Muscle of arm (tissue), 12 donors: Measurements from ENCODE around the gene PLSCR3. TPM values are rescaled to one million over a fixed set of nuclear protein-coding genes. Genes with fewer than 3 reads are reported as not detected.

Experiments used
- DNase-seq: peaks from one replicate; pipeline ENCODE4 v3.0.0-alpha.2; 2013
- polyA plus RNA-seq, 12 donors: library from polyadenylated mRNA; unstranded; fragments of 120-200 nt; gene quantifications; one replicate each; pipeline ENCODE4 v1.2.1, GENCODE V29; 2013; ENCODE audit not compliant: insufficient read length in 12 of 12

Gene PLSCR3
- polyA plus RNA-seq, 12 donors: 19.8 to 52.1 (median 23.2) TPM; not detected in 1

DNA sequence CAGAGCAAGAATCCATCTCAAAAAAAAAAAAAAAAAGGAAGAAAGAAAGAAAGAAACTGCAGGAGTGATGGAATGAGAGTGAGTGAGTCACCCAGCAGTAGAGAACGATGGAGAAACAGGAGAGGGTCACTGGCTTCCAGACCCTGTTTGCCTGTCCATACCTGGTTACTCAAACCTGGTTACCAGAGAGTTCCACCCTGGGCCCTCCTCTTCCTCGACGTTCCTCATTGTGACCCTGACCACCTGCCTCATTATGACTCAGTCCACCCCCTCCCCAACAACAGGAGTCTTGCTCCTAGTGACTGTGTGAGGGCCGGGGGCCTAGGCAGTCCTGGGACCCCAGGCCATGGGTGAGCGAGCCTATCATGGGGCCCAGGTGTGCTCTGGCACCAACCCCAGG is 34.2 kb upstream of the PLSCR3 start, which contains the start of gene SPEM3:
TSS of gene SPEM3 (plus strand) at position 301 of the 400 bp plus-strand sequence. CDS start at position 347, 46 bp downstream.
- no peak for DNase-seq

DNA sequence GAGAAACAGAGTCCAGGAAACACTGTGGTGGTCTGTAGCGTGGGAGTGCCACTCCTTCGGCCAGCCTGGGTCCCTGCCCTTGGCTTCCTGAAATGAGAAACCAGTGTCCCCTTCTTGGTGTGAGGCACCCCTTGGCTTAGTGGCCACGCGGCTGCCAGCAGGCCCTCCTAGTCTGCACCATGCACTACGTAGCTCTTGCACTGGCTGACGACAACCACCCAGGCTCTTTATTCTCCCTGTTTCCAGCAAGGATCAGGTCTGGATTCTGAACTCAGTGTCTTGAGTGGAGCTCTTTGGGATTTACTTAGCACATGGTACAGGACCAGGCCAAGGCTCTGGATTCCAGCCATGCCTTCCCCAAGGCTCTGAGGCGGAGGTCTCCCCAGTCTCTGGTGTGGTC is 33.2 kb upstream of the PLSCR3 start:
- DNase-seq: no peak

DNA sequence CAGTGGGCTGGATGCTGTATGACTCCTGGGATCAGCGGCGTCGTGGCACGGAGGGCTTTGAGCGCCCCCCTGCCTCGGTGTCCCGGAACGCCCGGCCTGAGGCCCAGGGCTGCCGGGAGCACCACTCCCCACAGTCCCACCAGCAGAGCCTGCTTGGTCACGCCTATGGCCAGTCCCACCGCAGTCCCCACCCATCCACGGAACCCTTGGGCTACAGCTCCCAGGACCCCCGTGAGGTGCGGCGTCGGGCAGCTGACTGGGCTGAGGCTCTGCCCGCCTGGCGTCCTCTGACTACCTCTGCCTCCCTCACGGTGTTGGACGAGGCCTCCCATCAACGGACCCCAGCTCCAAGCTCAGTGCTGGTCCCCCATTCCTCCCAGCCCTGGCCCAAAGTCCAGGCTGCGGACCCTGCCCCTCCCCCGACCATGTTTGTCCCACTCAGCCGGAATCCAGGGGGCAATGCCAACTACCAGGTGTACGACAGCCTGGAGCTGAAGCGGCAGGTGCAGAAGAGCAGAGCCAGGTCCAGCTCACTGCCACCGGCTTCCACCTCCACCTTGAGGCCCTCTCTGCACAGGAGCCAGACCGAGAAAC is 32.7 kb upstream of the PLSCR3 start:
- DNase-seq: no peak

DNA sequence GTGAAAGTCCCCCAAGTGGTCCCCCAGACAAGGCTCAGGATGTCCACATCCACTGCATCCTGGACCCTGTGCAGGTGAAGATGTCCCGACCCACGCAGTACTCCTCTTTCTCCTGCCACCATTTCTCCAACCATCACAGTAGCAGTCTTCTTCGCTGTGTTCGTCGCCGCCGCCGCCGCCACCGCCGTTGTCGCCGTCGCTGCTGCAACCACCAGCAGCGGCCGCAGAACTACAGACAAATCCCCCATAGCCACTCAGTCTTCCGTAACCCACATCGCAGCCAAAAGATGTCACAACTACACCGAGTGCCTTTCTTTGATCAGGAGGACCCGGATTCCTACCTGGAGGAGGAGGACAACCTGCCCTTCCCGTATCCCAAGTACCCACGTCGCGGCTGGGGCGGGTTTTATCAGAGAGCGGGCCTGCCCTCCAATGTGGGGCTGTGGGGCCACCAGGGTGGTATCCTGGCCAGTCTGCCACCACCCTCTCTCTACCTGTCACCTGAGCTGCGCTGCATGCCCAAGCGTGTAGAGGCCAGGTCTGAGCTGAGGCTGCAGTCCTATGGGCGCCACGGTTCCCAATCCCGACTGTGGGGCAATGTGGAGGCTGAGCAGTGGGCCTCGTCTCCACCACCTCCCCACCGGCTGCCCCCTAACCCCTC is 32.0 kb upstream of the PLSCR3 start:
- DNase-seq: no peak

- DNase-seq: no peak
These were observed 31.4 kb upstream of the PLSCR3 start for GRCh38 chr17:7425756-7426155.

DNA sequence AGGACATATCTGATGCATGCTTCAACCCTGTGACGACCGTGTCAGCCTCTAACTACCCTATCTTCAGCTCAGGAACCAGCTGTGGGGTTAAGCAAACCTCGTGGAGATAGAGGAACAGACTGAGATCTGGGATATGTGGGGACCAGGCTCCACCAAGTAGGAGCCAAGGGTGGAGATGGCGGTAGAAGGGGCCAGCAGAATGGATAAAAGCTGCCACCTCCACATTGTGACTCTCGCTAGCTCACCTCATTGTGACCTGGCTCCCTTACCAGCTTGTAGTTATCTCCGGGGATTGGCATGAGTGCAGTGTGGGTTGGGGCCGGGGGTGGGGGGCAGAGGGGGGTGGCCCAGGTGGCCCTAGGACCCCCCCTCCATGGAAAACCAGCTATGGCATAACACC is 31.0 kb upstream of the PLSCR3 start, which contains the start of gene SPEM2:
TSS of gene SPEM2 (plus strand) at position 301 of the 400 bp plus-strand sequence. CDS start at position 374, 73 bp downstream.
- no peak for DNase-seq

DNA sequence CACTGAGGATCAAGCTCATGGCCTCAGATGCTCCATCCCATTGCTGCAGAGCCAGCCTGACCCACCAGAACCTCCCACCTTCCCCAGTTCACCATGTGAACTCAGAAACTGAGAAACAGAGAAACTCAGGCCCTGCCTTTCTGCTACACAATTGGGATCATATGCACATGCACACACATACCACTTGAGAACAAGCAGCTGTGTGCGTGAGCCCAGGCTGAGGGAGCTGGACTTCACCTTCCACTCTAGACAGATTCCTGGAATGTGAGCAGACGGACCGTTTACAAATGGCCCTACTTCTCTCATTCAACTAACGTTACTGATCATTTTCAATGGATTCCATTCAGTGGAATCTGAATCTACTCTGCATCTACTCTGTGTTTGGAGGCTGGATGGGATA is 29.4 kb upstream of the PLSCR3 start:
- DNase-seq: no peak

GRCh38 chr17:7421186-7421585 is 26.9 kb upstream of the PLSCR3 start:
- no peak for DNase-seq

DNA sequence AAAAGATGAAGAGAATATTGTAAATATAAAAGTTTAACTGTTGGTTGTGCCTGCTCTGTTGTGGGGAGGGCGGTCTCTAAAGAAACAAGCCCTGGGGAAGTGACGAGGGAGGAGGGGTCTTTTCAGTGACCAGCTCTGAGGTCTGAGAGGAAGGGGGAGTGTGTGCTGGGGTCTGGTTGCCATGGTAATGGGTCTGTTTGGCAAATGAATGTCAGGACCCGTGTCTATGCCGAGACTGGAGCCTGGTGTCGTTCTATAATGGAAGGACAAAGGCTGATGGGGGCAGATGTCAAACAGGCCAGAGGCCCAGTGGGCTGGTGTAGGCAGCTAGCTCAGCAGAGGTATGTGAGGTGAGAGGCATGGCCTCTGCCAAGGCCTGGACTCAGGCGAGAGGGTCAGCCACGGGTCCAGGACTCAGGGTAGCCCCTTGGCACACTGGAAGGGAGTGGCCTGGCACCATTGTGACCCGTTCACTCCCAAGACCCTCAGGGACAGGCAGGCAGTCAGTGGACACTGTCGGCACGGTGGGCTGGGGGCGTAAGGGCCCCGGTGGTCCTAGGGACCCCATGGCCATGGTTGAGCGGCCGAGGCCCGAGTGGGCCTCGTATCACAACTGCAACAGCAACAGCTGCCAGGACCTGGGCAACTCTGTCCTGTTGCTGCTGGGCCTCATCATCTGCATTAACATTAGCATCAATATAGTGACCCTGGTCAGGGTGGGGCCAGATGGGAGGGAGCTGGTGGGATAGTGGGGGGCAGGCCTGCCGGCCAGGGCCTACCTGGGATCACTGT is 25.7 kb upstream of the PLSCR3 start, which contains the start of gene SPEM1:
TSS of gene SPEM1 (plus strand) at position 506 of the 792 bp plus-strand sequence. CDS start at position 567, 61 bp downstream.
- no peak for DNase-seq

- no peak for DNase-seq
These were observed 24.3 kb upstream of the PLSCR3 start for GRCh38 chr17:7418472-7419152.

GRCh38 chr17:7417056-7417655 is 22.8 kb upstream of the PLSCR3 start:
- no peak for DNase-seq

DNA sequence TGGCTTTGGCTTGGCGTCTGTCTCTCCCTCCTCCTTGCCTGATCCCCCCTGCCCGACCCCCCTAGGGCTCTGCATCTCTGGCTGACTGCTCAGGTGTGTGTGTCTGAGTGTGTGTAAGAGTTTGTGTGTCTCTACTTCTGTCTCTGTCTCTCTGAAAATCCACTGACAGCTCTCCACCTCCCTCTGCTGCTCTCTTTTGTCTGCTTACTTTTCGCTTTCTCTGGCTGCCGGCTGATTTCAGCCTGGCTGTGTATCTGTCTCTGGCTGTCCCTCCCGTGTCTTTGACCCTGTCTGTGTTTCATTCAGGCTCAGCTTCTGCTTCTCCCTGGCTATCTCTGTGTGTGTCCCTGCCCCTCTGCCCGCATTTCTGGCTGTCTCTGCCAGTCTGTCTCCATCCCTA is 22.0 kb upstream of the PLSCR3 start:
- DNase-seq: no peak

- no peak for DNase-seq
These were observed 21.5 kb upstream of the PLSCR3 start for GRCh38 chr17:7415784-7416183.

DNA sequence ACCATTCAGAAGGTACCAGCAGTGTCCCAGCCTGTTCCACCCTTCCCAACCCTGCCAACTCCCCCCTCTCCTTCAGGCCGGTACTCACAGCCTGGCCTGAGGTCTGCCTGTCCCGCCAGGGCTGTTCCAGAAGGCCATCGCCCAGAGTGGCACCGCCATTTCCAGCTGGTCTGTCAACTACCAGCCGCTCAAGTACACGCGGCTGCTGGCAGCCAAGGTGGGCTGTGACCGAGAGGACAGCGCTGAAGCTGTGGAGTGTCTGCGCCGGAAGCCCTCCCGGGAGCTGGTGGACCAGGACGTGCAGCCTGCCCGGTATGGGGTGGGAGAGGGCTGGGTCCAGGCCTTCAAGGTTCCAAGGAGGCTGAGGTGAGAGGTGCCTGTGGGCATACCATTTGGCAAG is 20.5 kb upstream of the PLSCR3 start:
- DNase-seq: no peak

DNA sequence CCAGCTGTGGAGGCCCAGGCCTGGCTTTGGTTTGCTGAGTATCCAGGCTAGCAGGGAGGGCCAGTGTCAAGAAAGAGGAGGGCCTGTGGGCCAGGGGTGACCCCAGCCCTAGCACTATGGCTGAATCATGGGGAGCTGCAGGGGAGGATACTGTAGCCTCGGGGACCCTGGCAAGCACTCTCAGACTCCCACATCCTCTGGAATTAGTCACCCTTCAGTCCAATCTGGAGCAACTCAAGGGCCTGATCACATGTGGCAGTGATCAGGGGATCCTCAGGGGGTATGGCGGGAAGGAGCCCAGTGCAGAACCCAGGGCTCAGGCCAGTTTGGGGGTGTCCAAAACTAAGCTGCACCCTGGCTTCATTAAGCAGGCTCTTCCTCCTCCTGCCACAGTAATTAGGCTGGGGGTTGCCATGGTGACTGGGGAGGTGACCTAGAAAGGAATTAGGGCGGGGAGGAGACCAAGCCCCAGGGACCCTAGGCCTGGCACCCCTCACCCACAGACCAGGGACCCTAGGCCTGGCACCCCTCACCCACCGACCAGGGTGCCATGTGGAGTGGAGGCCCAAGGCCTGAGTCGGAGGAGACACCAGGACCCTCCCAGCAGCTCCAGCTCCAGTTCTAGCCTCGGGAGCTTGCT is 19.1 kb upstream of the PLSCR3 start:
- no peak for DNase-seq

DNA sequence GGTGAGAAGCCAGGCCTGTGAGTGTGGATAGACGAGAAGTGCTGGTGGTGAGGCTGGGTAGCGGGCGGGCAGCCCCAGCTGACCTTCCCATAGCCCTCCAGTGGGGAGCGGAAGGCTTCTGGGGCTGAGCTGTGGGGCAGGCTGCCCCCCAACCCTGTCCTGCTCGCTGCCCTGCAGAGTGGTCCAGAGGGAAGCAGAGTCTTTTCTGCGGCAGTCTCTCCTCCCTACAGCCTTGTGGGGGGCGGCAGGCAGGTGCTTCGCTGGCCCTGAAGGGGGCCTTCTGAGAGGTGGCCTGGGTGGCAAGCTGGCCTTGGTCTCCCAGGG is 17.1 kb upstream of the PLSCR3 start:
- no peak for DNase-seq

- DNase-seq: no peak
These were observed 16.5 kb upstream of the PLSCR3 start for GRCh38 chr17:7410634-7411426.

- no peak for DNase-seq
These were observed 15.4 kb upstream of the PLSCR3 start for GRCh38 chr17:7409716-7410115.

GRCh38 chr17:7408863-7409262 is 14.5 kb upstream of the PLSCR3 start:
- no peak for DNase-seq

GRCh38 chr17:7408252-7408727 is 14.0 kb upstream of the PLSCR3 start:
- DNase-seq: no peak
